ENCODE measurements around the gene PRR16.

The PRR16 gene

GRCh38 chr5:120602033-120602432 is 137.9 kb downstream of the PRR16 start:
- TF ChIP-seq CTCF (IDR thresholded peaks at IDR 0.05; ENCODE audit: poor library complexity, severe bottlenecking), result no peak
- Histone ChIP-seq H3K9me3 (ENCODE audit: severe bottlenecking) (peaks cover 6% of the 10 kb centered on the region), H3K4me3 (ENCODE audit: severe bottlenecking) (no peak overlapping the region), H3K36me3 (ENCODE audit: low read depth) (0 out of 2 replicates have a peak, but pooled peaks cover 4% of the 10 kb centered on the region), H3K4me1 (ENCODE audit: insufficient read depth, poor library complexity, severe bottlenecking) (peaks cover 46% of the 10 kb centered on the region), H3K27me3 (ENCODE audit: insufficient read depth, poor library complexity, severe bottlenecking) (no peaks in the 10 kb centered on the region), H3K27ac (ENCODE audit: poor library complexity, severe bottlenecking) (no peak overlapping the region)
- DNase-seq (ENCODE audit: low spot score) (no peak), ATAC-seq (ENCODE audit: low read depth) (no peak)

GRCh38 chr5:120604884-120605283 is 140.8 kb downstream of the PRR16 start:
- peak overlapping the region; percentile 99 for H3K27ac ChIP-seq (ENCODE audit: poor library complexity, severe bottlenecking)
- TF ChIP-seq CTCF (IDR thresholded peaks at IDR 0.05; ENCODE audit: poor library complexity, severe bottlenecking), result no peak

GRCh38 chr5:120605325-120606079 is 141.4 kb downstream of the PRR16 start:
- 0 out of 2 replicates have a peak, but pooled peaks cover 4% of the 10 kb centered on the region for H3K36me3 ChIP-seq (ENCODE audit: low read depth)
- H3K4me1 ChIP-seq (ENCODE audit: insufficient read depth, poor library complexity, severe bottlenecking), result peaks cover 37% of the 10 kb centered on the region
- no peaks in the 10 kb centered on the region for H3K27me3 ChIP-seq (ENCODE audit: insufficient read depth, poor library complexity, severe bottlenecking)
- ATAC-seq (ENCODE audit: low read depth), result 0 out of 3 replicates have a peak, but pooled peaks have one; percentile 1
- peak overlapping the region; percentile 99 for H3K27ac ChIP-seq (ENCODE audit: poor library complexity, severe bottlenecking)
- DNase-seq (ENCODE audit: low spot score), result no peak
- peaks cover 6% of the 10 kb centered on the region for H3K9me3 ChIP-seq (ENCODE audit: severe bottlenecking)
- no peak for TF ChIP-seq CTCF (IDR thresholded peaks at IDR 0.05; ENCODE audit: poor library complexity, severe bottlenecking)
- no peak overlapping the region for H3K4me3 ChIP-seq (ENCODE audit: severe bottlenecking)

More at GRCh38 chr5:120604884-120605283, 140.8 kb downstream of the PRR16 start:
- peaks cover 44% of the 10 kb centered on the region for H3K4me1 ChIP-seq (ENCODE audit: insufficient read depth, poor library complexity, severe bottlenecking)
- no peak overlapping the region for H3K4me3 ChIP-seq (ENCODE audit: severe bottlenecking)
- H3K27me3 ChIP-seq (ENCODE audit: insufficient read depth, poor library complexity, severe bottlenecking), result no peaks in the 10 kb centered on the region
- DNase-seq (ENCODE audit: low spot score) (no peak), ATAC-seq (ENCODE audit: low read depth) (peak; percentile 97)
- peaks cover 6% of the 10 kb centered on the region for H3K9me3 ChIP-seq (ENCODE audit: severe bottlenecking)
- H3K36me3 ChIP-seq (ENCODE audit: low read depth), result 0 out of 2 replicates have a peak, but pooled peaks cover 4% of the 10 kb centered on the region

- DNase-seq (ENCODE audit: low spot score) (no peak), ATAC-seq (ENCODE audit: low read depth) (no peak)
- H3K27me3 ChIP-seq (ENCODE audit: insufficient read depth, poor library complexity, severe bottlenecking), result no peaks in the 10 kb centered on the region
- H3K27ac ChIP-seq (ENCODE audit: poor library complexity, severe bottlenecking), result peak overlapping the region; percentile 44
- H3K9me3 ChIP-seq (ENCODE audit: severe bottlenecking), result no peaks in the 10 kb centered on the region
- peaks cover 34% of the 10 kb centered on the region for H3K4me1 ChIP-seq (ENCODE audit: insufficient read depth, poor library complexity, severe bottlenecking)
- H3K36me3 ChIP-seq (ENCODE audit: low read depth), result no peaks in the 10 kb centered on the region
- H3K4me3 ChIP-seq (ENCODE audit: severe bottlenecking), result no peak overlapping the region
- TF ChIP-seq CTCF (IDR thresholded peaks at IDR 0.05; ENCODE audit: poor library complexity, severe bottlenecking), result no peak
Observed at GRCh38 chr5:120609570-120609969, 145.5 kb downstream of the PRR16 start.

- no peak overlapping the region for H3K4me3 ChIP-seq (ENCODE audit: severe bottlenecking)
- no peaks in the 10 kb centered on the region for H3K9me3 ChIP-seq (ENCODE audit: severe bottlenecking)
- peak overlapping the region; percentile 44 for H3K27ac ChIP-seq (ENCODE audit: poor library complexity, severe bottlenecking)
- ATAC-seq (ENCODE audit: low read depth) (no peak), DNase-seq (ENCODE audit: low spot score) (no peak)
- TF ChIP-seq CTCF (IDR thresholded peaks at IDR 0.05; ENCODE audit: poor library complexity, severe bottlenecking), result no peak
- H3K27me3 ChIP-seq (ENCODE audit: insufficient read depth, poor library complexity, severe bottlenecking), result no peaks in the 10 kb centered on the region
- H3K4me1 ChIP-seq (ENCODE audit: insufficient read depth, poor library complexity, severe bottlenecking), result peaks cover 37% of the 10 kb centered on the region
- H3K36me3 ChIP-seq (ENCODE audit: low read depth), result no peaks in the 10 kb centered on the region
Observed at GRCh38 chr5:120610145-120610544, 146.0 kb downstream of the PRR16 start.

Measured in RWPE2 (cell line).